GM12878 (cell line): Measurements from ENCODE around the gene TFAM. TPM values are rescaled to one million over a fixed set of nuclear protein-coding genes. Genes with fewer than 3 reads are reported as not detected.

Experiments used
- ATAC-seq: fragments of 200-7000 bp; cut with Tn5 transposase; 3 replicates; pipeline ENCODE4 v1.9.1; 2020; ENCODE audit warnings: mild to moderate bottlenecking, moderate library complexity
- BruUV-seq: library from RNA; stranded (reverse); fragments of 400-500 nt; replicated peaks from 2 replicates; lab custom pipeline; 2021; lab: Mats Ljungman, UMichigan
- CTCF ChIA-PET: fragments of 300-600 bp; sonication (Branson Sonifier 250); formaldehyde crosslinking; extraction: SDS; loops from one replicate; lab custom pipeline; 2021; ENCODE audit warnings: inconsistent platforms; lab: Yijun Ruan, JAX
- POLR2A ChIA-PET: fragments of 350-600 bp; formaldehyde crosslinking; extraction: SDS; loops from one replicate; lab custom pipeline; 2021; ENCODE audit warnings: inconsistent platforms; lab: Charles Lee
- RAD21 ChIA-PET: fragments of 300-600 bp; sonication (Branson Sonifier 250); formaldehyde crosslinking; loops from one replicate; lab custom pipeline; 2023; ENCODE audit warnings: antibody characterized with exemption; ENCODE audit not compliant: unreplicated experiment; lab: Charles Lee
- SMC1A ChIA-PET: fragments of 300-600 bp; sonication (Branson Sonifier 250); formaldehyde crosslinking; loops from one replicate; lab custom pipeline; 2023; ENCODE audit not compliant: unreplicated experiment, uncharacterized antibody; lab: Charles Lee
- DNase-seq: peaks from one replicate; pipeline ENCODE4 v3.0.0-alpha.2; 2011; ENCODE audit warnings: low read depth, low spot score
- FAIRE-seq: peaks from 3 replicates; lab custom pipeline; 2011; peaks lifted over from hg19 to GRCh38; lab: Jason Lieb, UNC
- H2AFZ ChIP-seq: 2 replicates; pipeline ENCODE4 v1.6.0; 2011; ENCODE audit warnings: low read depth, low read length, control low read depth; ENCODE audit not compliant: control insufficient read depth
- H3K27ac ChIP-seq: 2 replicates; pipeline ENCODE4 v1.5.1; 2011; ENCODE audit warnings: control low read depth; ENCODE audit not compliant: control insufficient read depth, insufficient read depth
- H3K27me3 ChIP-seq, 2 experiments: replicated peaks in 1 of 2; 2 replicates each; pipeline versions ENCODE4 v1.6.0 to v1.6.1; 2011; ENCODE audit warnings: low read length in 1 of 2; ENCODE audit not compliant: control insufficient read depth in 2 of 2, insufficient read depth in 2 of 2
- H3K36me3 ChIP-seq, 2 experiments: 2 replicates each; pipeline ENCODE4 v1.5.1; 2011; ENCODE audit warnings: low read length in 1 of 2; ENCODE audit not compliant: control insufficient read depth in 2 of 2, insufficient read depth in 2 of 2
- H3K4me1 ChIP-seq: 2 replicates; pipeline ENCODE4 v1.6.1; 2011; ENCODE audit warnings: mild to moderate bottlenecking, low read length, moderate library complexity, mixed read lengths; ENCODE audit not compliant: control insufficient read depth, insufficient read depth
- H3K4me2 ChIP-seq: 2 replicates; pipeline ENCODE4 v1.6.0; 2011; ENCODE audit warnings: control low read depth; ENCODE audit not compliant: control insufficient read depth, insufficient read depth
- H3K4me3 ChIP-seq: fragments of 200-600 bp; sonication (generic); 2 replicates; pipeline ENCODE4 v1.5.1; 2016
- H3K79me2 ChIP-seq: 2 replicates; pipeline ENCODE4 v1.6.0; 2011; ENCODE audit warnings: low read length; ENCODE audit not compliant: control insufficient read depth, insufficient read depth
- H3K9ac ChIP-seq: 2 replicates; pipeline ENCODE4 v1.8.0; 2011; ENCODE audit warnings: low read length, control low read depth, mixed read lengths; ENCODE audit not compliant: control insufficient read depth, insufficient read depth
- H3K9me3 ChIP-seq: replicated peaks from 3 replicates; pipeline ENCODE4 v1.5.1; 2011; ENCODE audit warnings: mild to moderate bottlenecking, low read length; ENCODE audit not compliant: control insufficient read depth, insufficient read depth
- H4K20me1 ChIP-seq: 2 replicates; pipeline ENCODE4 v1.6.0; 2011; ENCODE audit not compliant: control insufficient read depth, insufficient read depth
- ATF7 ChIP-seq: fragments of 450-650 bp; IDR thresholded peaks from 2 replicates; pipeline ENCODE4 v1.6.1; 2016; ENCODE audit warnings: low read depth, mild to moderate bottlenecking
- BCLAF1 ChIP-seq: fragments of 450-650 bp; IDR thresholded peaks from 2 replicates; pipeline ENCODE4 v1.6.1; 2017; ENCODE audit warnings: antibody characterized with exemption, mild to moderate bottlenecking, moderate library complexity
- CHD2 ChIP-seq: IDR thresholded peaks from 2 replicates; pipeline ENCODE4 v1.6.1; 2011; ENCODE audit warnings: low read depth, low read length, improper control_type of control experiment, borderline replicate concordance
- FOXK2 ChIP-seq: fragments of 450-650 bp; IDR thresholded peaks from 2 replicates; pipeline ENCODE4 v1.6.1; 2017; ENCODE audit warnings: mild to moderate bottlenecking, moderate library complexity
- IKZF1 ChIP-seq: fragments of 450-650 bp; conservative IDR thresholded peaks from 2 replicates; pipeline ENCODE4 v1.6.1; 2017; ENCODE audit warnings: antibody characterized with exemption, mild to moderate bottlenecking
- IRF5 ChIP-seq: fragments of 450-650 bp; IDR thresholded peaks from 2 replicates; pipeline ENCODE4 v1.6.1; 2017; ENCODE audit warnings: borderline replicate concordance
- MYB ChIP-seq: fragments of 150-350 bp; IDR thresholded peaks from 2 replicates; pipeline ENCODE4 v1.6.1; 2014; ENCODE audit warnings: mild to moderate bottlenecking, low read depth, low read length, borderline replicate concordance
- NFIC ChIP-seq: IDR thresholded peaks from 2 replicates; pipeline ENCODE4 v1.6.1; 2012; ENCODE audit warnings: low read depth, mild to moderate bottlenecking, inconsistent platforms, low read length, moderate library complexity
- NR2C2 ChIP-seq: IDR thresholded peaks from 2 replicates; pipeline ENCODE4 v1.6.1; 2011; ENCODE audit warnings: borderline replicate concordance, low read depth; ENCODE audit not compliant: control insufficient read depth, insufficient read length
- SIN3A ChIP-seq: IDR thresholded peaks from 2 replicates; pipeline ENCODE4 v1.6.1; 2012; ENCODE audit warnings: low read depth, low read length, improper control_type of control experiment
- SMC3 ChIP-seq: IDR thresholded peaks from 2 replicates; pipeline ENCODE4 v1.6.1; 2011; ENCODE audit warnings: low read length, improper control_type of control experiment, borderline replicate concordance
- SPI1 ChIP-seq: IDR thresholded peaks from 2 replicates; pipeline ENCODE4 v1.6.1; 2011; ENCODE audit warnings: low read depth, mild to moderate bottlenecking, low read length, moderate library complexity, borderline replicate concordance; ENCODE audit not compliant: insufficient read depth
- SREBF1 ChIP-seq: IDR thresholded peaks from 2 replicates; pipeline ENCODE4 v1.6.1; 2012; ENCODE audit warnings: mild to moderate bottlenecking, low read length
- ZNF217 ChIP-seq: fragments of 450-650 bp; IDR thresholded peaks from 2 replicates; pipeline ENCODE4 v1.6.1; 2017; ENCODE audit warnings: antibody characterized with exemption, mild to moderate bottlenecking
- WGBS: methylation state at CpG from one replicate; pipeline ENCODE4 v1.1.6; 2016; ENCODE audit warnings: low lambda C conversion rate; ENCODE audit not compliant: insufficient replicate concordance, insufficient coverage; ENCODE audit errors: missing lambda C conversion rate; 5-methylcytosine and 5-hydroxymethylcytosine counted together
- in situ Hi-C: fragments of 300-500 bp; cut with MboI; formaldehyde crosslinking; loops from 9 replicates; pipeline ENCODE4 v1.14.3; 2018; ENCODE audit warnings: mixed read lengths
- intact Hi-C: fragments of 100-400 bp; cut with micrococcal nuclease; formaldehyde crosslinking; loops from one replicate; pipeline ENCODE4 v1.14.2; 2022; ENCODE audit not compliant: unreplicated experiment
- polyA plus RNA-seq, 11 experiments: library from polyadenylated mRNA; depleted of rRNA in 4 of 11; unstranded in 6 of 11; stranded (reverse) in 5 of 11; fragments of >200 nt; fragmentation: Nextera tagmentation in 4 of 11; fragmentation: Illumina TruSeq in 1 of 11; extraction: Ambion mirVana in 4 of 11; extraction: Trizol in 1 of 11; gene quantifications; 1 replicate in 1 of 11; 2 replicates in 10 of 11; pipeline versions ENCODE4 v1.2.1 to v1.2.3, GENCODE V29; 2011 to 2016; ENCODE audit warnings: inconsistent platforms in 2 of 11, missing spikeins in 2 of 11, low read depth in 1 of 11
- total RNA-seq, 4 experiments: library from RNA; depleted of rRNA in 3 of 4; stranded (reverse); fragments of >200 nt in 3 of 4; fragmentation: Illumina TruSeq in 1 of 4; extraction: Trizol in 1 of 4; gene quantifications; 2 replicates each; pipeline versions ENCODE4 v1.2.1 to v1.2.3, GENCODE V29; 2013 to 2021

The TFAM gene
- total and polyA plus RNA-seq, 10 of the 15 experiments (the other 5 are each of a cell fraction or from before 2014, with no cell fraction given): 44.9 to 135 (median 93.3) TPM

DNA sequence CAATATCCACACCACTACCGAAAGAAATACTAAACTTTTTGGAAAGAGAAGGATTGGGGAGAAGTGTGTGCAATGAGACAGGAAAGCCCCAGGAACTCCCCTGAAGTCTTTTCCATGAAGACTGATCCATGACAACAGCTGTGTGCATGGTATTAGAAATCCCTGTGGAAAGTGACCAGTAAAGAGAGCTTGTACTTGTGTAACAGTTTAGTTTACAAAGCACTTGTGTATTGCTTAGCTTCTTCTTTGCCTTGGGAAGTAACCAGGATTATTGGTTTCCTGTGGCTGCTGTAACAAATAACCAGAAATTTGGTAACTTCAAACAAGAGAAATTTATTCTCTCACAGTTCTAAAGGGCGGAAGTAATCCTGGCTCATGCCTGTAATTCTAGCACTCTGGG lies 18.8 kb downstream of the TFAM start:
- WGBS: 100% methylated on average over 2 of the region's 2 CpGs
- no peak overlapping the region for H3K4me2 ChIP-seq
- no peaks in the 10 kb centered on the region for H3K36me3 ChIP-seq
- H3K9ac ChIP-seq: no peak overlapping the region
- no TSS peak for BruUV-seq
- H3K27ac ChIP-seq: no peak overlapping the region
- RAD21 ChIA-PET: no interaction called here
- H2AFZ ChIP-seq: no peak overlapping the region
- in situ Hi-C loops: no loop called here
- CTCF ChIA-PET: interaction anchor here (1.2 to 1.6 kb wide), 2 partner anchors 104 to 127 kb away, joined by 3 to 9 read pairs; no protein-coding TSS in a partner anchor
- H4K20me1 ChIP-seq: no peaks in the 10 kb centered on the region
- no peaks in the 10 kb centered on the region; a peak in 1 of 4 replicates for H3K27me3 ChIP-seq
- FAIRE-seq (no peak), DNase-seq (no peak), ATAC-seq (no peak)
- intact Hi-C loops: no loop called here
- SMC1A ChIA-PET: no interaction called here
- TF ChIP-seq FOXK2 (no peak), CHD2 (no peak), SIN3A (no peak), NR2C2 (no peak), SPI1 (no peak)
- no peaks in the 10 kb centered on the region for H3K4me1 ChIP-seq
- POLR2A ChIA-PET: no interaction called here
- H3K79me2 ChIP-seq: no peaks in the 10 kb centered on the region
- H3K9me3 ChIP-seq: no peaks in the 10 kb centered on the region
- H3K4me3 ChIP-seq: no peak overlapping the region

DNA sequence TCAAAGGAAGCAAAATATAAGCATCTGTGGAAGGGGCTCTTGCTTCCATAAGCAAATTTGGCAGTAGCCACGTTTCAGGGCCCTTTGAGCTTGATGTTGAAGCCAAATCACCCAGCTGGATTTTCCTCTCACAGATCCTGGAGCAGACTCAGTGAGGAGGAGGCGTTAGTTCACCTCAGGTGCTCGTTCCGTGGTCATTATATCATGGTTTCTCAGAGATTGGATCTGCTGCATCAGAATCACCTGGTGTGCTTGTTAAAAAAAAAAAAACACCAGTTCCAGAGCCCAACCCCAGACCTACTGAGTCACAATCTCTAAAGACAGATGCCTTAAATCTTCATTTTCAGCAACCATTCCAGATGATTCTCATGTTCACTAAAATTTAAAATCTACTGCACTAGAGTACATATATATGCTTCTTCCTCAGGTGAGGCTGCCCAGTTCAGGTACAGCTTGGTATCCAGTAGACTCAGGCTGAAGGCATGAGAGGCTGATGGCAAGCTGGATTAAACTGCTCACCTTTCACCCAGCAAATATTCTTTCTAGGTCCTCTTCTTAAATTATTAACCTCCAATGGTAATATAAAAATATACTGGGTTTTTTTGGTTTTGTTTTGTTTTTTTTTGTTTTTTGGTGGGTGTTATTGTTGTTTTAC lies 24.9 kb downstream of the TFAM start:
- Histone ChIP-seq H3K9ac (no peak overlapping the region), H3K27ac (no peak overlapping the region), H3K4me1 (no peaks in the 10 kb centered on the region), H3K36me3 (no peaks in the 10 kb centered on the region), H2AFZ (no peak overlapping the region), H3K4me3 (no peak overlapping the region), H3K9me3 (no peaks in the 10 kb centered on the region)
- no TSS peak for BruUV-seq
- ChIA-PET POLR2A (no interaction called here), SMC1A (interaction anchor here (0.8 kb wide), 1 partner anchor 94 kb away, joined by 4 read pairs; no protein-coding TSS in a partner anchor), RAD21 (no interaction called here)
- FAIRE-seq: no peak
- DNase-seq: no peak
- TF ChIP-seq IRF5 (no peak), ZNF217 (no peak), MYB (no peak), IKZF1 (no peak), NFIC (no peak), BCLAF1 (no peak), ATF7 (no peak), SREBF1 (no peak), SMC3 (no peak)
- TF ChIP-seq, all 136 proteins: peak for 0
- ATAC-seq: no peak
- H3K79me2 ChIP-seq: no peaks in the 10 kb centered on the region
- no peak overlapping the region for H3K4me2 ChIP-seq
- CTCF ChIA-PET: no interaction called here
- H3K27me3 ChIP-seq: no peaks in the 10 kb centered on the region; a peak in 1 of 4 replicates
- intact Hi-C loops (no loop called here), in situ Hi-C loops (no loop called here)
- H4K20me1 ChIP-seq: no peaks in the 10 kb centered on the region
- 27% methylated on average over 4 of the region's 4 CpGs for WGBS
